Measurements from ENCODE around the gene MRC1. TPM values are rescaled to one million over a fixed set of nuclear protein-coding genes. Genes with fewer than 3 reads are reported as not detected.

MRC1 gene
- total and polyA plus RNA-seq, 2 of the 8 experiments (the other 6 are each of a cell fraction or from before 2014, with no cell fraction given), result 0.03 to 0.06 TPM

DNA sequence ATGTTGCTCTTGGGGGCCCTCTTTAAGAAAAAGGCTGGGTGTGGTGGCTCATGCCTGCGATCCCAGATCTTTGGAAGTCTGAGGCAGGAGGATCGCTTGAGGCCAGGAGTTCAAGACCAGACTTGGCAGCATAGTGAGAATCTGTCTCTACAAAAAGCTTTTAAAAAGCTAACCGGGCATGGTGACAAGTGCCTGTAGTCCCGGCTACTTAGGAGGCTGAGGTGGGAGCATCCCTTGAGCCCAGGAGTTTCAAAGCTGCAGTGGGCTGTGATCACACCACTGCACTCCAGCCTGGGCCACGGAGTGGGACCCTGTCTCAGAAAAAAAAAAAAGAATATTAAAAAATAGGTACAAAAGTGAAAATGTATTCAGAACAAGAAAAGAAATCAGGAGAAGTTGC is 104.5 kb downstream of the MRC1 start (continued):
- TF ChIP-seq, protein P1, sequence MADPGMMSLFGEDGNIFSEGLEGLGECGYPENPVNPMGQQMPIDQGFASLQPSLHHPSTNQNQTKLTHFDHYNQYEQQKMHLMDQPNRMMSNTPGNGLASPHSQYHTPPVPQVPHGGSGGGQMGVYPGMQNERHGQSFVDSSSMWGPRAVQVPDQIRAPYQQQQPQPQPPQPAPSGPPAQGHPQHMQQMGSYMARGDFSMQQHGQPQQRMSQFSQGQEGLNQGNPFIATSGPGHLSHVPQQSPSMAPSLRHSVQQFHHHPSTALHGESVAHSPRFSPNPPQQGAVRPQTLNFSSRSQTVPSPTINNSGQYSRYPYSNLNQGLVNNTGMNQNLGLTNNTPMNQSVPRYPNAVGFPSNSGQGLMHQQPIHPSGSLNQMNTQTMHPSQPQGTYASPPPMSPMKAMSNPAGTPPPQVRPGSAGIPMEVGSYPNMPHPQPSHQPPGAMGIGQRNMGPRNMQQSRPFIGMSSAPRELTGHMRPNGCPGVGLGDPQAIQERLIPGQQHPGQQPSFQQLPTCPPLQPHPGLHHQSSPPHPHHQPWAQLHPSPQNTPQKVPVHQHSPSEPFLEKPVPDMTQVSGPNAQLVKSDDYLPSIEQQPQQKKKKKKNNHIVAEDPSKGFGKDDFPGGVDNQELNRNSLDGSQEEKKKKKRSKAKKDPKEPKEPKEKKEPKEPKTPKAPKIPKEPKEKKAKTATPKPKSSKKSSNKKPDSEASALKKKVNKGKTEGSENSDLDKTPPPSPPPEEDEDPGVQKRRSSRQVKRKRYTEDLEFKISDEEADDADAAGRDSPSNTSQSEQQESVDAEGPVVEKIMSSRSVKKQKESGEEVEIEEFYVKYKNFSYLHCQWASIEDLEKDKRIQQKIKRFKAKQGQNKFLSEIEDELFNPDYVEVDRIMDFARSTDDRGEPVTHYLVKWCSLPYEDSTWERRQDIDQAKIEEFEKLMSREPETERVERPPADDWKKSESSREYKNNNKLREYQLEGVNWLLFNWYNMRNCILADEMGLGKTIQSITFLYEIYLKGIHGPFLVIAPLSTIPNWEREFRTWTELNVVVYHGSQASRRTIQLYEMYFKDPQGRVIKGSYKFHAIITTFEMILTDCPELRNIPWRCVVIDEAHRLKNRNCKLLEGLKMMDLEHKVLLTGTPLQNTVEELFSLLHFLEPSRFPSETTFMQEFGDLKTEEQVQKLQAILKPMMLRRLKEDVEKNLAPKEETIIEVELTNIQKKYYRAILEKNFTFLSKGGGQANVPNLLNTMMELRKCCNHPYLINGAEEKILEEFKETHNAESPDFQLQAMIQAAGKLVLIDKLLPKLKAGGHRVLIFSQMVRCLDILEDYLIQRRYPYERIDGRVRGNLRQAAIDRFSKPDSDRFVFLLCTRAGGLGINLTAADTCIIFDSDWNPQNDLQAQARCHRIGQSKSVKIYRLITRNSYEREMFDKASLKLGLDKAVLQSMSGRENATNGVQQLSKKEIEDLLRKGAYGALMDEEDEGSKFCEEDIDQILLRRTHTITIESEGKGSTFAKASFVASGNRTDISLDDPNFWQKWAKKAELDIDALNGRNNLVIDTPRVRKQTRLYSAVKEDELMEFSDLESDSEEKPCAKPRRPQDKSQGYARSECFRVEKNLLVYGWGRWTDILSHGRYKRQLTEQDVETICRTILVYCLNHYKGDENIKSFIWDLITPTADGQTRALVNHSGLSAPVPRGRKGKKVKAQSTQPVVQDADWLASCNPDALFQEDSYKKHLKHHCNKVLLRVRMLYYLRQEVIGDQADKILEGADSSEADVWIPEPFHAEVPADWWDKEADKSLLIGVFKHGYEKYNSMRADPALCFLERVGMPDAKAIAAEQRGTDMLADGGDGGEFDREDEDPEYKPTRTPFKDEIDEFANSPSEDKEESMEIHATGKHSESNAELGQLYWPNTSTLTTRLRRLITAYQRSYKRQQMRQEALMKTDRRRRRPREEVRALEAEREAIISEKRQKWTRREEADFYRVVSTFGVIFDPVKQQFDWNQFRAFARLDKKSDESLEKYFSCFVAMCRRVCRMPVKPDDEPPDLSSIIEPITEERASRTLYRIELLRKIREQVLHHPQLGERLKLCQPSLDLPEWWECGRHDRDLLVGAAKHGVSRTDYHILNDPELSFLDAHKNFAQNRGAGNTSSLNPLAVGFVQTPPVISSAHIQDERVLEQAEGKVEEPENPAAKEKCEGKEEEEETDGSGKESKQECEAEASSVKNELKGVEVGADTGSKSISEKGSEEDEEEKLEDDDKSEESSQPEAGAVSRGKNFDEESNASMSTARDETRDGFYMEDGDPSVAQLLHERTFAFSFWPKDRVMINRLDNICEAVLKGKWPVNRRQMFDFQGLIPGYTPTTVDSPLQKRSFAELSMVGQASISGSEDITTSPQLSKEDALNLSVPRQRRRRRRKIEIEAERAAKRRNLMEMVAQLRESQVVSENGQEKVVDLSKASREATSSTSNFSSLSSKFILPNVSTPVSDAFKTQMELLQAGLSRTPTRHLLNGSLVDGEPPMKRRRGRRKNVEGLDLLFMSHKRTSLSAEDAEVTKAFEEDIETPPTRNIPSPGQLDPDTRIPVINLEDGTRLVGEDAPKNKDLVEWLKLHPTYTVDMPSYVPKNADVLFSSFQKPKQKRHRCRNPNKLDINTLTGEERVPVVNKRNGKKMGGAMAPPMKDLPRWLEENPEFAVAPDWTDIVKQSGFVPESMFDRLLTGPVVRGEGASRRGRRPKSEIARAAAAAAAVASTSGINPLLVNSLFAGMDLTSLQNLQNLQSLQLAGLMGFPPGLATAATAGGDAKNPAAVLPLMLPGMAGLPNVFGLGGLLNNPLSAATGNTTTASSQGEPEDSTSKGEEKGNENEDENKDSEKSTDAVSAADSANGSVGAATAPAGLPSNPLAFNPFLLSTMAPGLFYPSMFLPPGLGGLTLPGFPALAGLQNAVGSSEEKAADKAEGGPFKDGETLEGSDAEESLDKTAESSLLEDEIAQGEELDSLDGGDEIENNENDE (IDR thresholded peaks at IDR 0.05; ENCODE audit: insufficient replicate concordance, low read length), result no peak
- no peak for TF ChIP-seq RBBP5 (IDR thresholded peaks at IDR 0.05; ENCODE audit: borderline replicate concordance, low read depth, low read length)
- TF ChIP-seq, protein P2, sequence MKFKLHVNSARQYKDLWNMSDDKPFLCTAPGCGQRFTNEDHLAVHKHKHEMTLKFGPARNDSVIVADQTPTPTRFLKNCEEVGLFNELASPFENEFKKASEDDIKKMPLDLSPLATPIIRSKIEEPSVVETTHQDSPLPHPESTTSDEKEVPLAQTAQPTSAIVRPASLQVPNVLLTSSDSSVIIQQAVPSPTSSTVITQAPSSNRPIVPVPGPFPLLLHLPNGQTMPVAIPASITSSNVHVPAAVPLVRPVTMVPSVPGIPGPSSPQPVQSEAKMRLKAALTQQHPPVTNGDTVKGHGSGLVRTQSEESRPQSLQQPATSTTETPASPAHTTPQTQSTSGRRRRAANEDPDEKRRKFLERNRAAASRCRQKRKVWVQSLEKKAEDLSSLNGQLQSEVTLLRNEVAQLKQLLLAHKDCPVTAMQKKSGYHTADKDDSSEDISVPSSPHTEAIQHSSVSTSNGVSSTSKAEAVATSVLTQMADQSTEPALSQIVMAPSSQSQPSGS (IDR thresholded peaks at IDR 0.05; ENCODE audit: low read length), result no peak
- no peak for TF ChIP-seq EZH2 (IDR thresholded peaks at IDR 0.05; ENCODE audit: low read depth, low read length, severe bottlenecking)
- no peak for TF ChIP-seq RFX5 (IDR thresholded peaks at IDR 0.05; ENCODE audit: borderline replicate concordance, low read depth, low read length)
- TF ChIP-seq KDM5A (IDR thresholded peaks at IDR 0.05; ENCODE audit: low read length), result no peak
- no peak for TF ChIP-seq GABPA (IDR thresholded peaks at IDR 0.05; ENCODE audit: borderline replicate concordance, insufficient read depth, low read length)
- TF ChIP-seq HDAC6 (IDR thresholded peaks at IDR 0.05; ENCODE audit: low read depth, low read length), result no peak
- no peak for TF ChIP-seq BRCA1 (IDR thresholded peaks at IDR 0.05; ENCODE audit: low read depth, low read length)
- TF ChIP-seq PHF8 (conservative IDR thresholded peaks at IDR 0.05; ENCODE audit: low read depth, low read length), result no peak
